CD8-positive, alpha-beta memory T cell (primary cell): Measurements from ENCODE around the gene FGD5. TPM values are rescaled to one million over a fixed set of nuclear protein-coding genes. Genes with fewer than 3 reads are reported as not detected.

Experiments used
- CTCF ChIA-PET: fragments of 350-600 bp; sonication (Branson Sonifier 250); formaldehyde crosslinking; loops from one replicate; lab custom pipeline; 2021; ENCODE audit warnings: antibody characterized with exemption; lab: Charles Lee
- POLR2A ChIA-PET: fragments of 350-600 bp; sonication (Branson Sonifier 250); formaldehyde crosslinking; loops from one replicate; lab custom pipeline; 2021; ENCODE audit warnings: antibody characterized with exemption; lab: Charles Lee
- DNase-seq, 5 donors: peaks; one replicate each; pipeline versions ENCODE4 v3.0.0 to v3.0.0-alpha.2; 2020 to 2022; ENCODE audit warnings: mixed read lengths in 1 of 5
- H3K27ac ChIP-seq: one replicate; pipeline ENCODE4 v1.7.0; 2013; ENCODE audit warnings: low read depth, mild to moderate bottlenecking, low read length, moderate library complexity
- H3K27me3 ChIP-seq: 2 replicates; pipeline ENCODE4 v1.7.0; 2013; ENCODE audit warnings: low read length, mild to moderate bottlenecking; ENCODE audit not compliant: insufficient read depth, poor library complexity, severe bottlenecking
- H3K36me3 ChIP-seq: 2 replicates; pipeline ENCODE4 v1.7.0; 2013; ENCODE audit warnings: mild to moderate bottlenecking, low read length, moderate library complexity; ENCODE audit not compliant: insufficient read depth
- H3K4me1 ChIP-seq: 2 replicates; pipeline ENCODE4 v1.7.0; 2013; ENCODE audit warnings: mild to moderate bottlenecking, low read length, moderate library complexity; ENCODE audit not compliant: insufficient read depth
- H3K4me3 ChIP-seq: 2 replicates; pipeline ENCODE4 v1.7.0; 2013; ENCODE audit warnings: mild to moderate bottlenecking, low read length
- H3K9me3 ChIP-seq: 2 replicates; pipeline ENCODE4 v1.7.0; 2013; ENCODE audit warnings: mild to moderate bottlenecking, low read length
- H3K27ac Mint-ChIP-seq, 8 donors: one replicate each; pipeline ENCODE4 v1.8.0; 2020 to 2021; ENCODE audit warnings: mixed read lengths in 8 of 8, mild to moderate bottlenecking in 6 of 8, inconsistent platforms in 3 of 8, moderate library complexity in 3 of 8
- H3K27me3 Mint-ChIP-seq, 2 donors: one replicate each; pipeline ENCODE4 v1.8.0; 2020 to 2021; ENCODE audit warnings: mixed read lengths in 2 of 2, mild to moderate bottlenecking in 1 of 2, moderate library complexity in 1 of 2
- H3K36me3 Mint-ChIP-seq, 3 donors: one replicate each; pipeline ENCODE4 v1.8.0; 2020 to 2021; ENCODE audit warnings: mixed read lengths in 3 of 3, inconsistent platforms in 1 of 3, mild to moderate bottlenecking in 1 of 3
- H3K4me1 Mint-ChIP-seq, 3 donors: one replicate each; pipeline ENCODE4 v1.8.0; 2020 to 2021; ENCODE audit warnings: mixed read lengths in 3 of 3, inconsistent platforms in 1 of 3, mild to moderate bottlenecking in 1 of 3
- H3K4me3 Mint-ChIP-seq, 7 donors: one replicate each; pipeline ENCODE4 v1.8.0; 2020 to 2021; ENCODE audit warnings: mixed read lengths in 7 of 7, mild to moderate bottlenecking in 6 of 7, moderate library complexity in 4 of 7, inconsistent platforms in 2 of 7
- H3K9me3 Mint-ChIP-seq, 5 donors: one replicate each; pipeline ENCODE4 v1.8.0; 2020 to 2022; ENCODE audit warnings: mixed read lengths in 5 of 5, mild to moderate bottlenecking in 3 of 5, moderate library complexity in 2 of 5, inconsistent platforms in 1 of 5
- polyA plus RNA-seq: library from polyadenylated mRNA; unstranded; fragments of 300-500 nt; fragmentation: Illumina TruSeq; gene quantifications from one replicate; pipeline ENCODE4 v1.2.3, GENCODE V29; 2021
- total RNA-seq, 2 experiments: library from RNA; stranded (reverse); gene quantifications; one replicate each; pipeline ENCODE4 v1.2.3, GENCODE V29; 2021

Gene FGD5
- total and polyA plus RNA-seq, 3 experiments from 2014 or later, result not detected

- peak overlapping the region; percentile 94 for H3K27ac ChIP-seq
- peak overlapping the region; percentile 48 to 96 (median 91) for H3K27ac Mint-ChIP-seq
- no peaks in the 10 kb centered on the region for H3K27me3 Mint-ChIP-seq
- peaks cover 47 to 79% (median 55%) of the 10 kb centered on the region in 3 donors for H3K4me1 Mint-ChIP-seq
- peaks cover 4 to 55% (median 6%) of the 10 kb centered on the region in 3 donors for H3K36me3 Mint-ChIP-seq
- POLR2A ChIA-PET, result interaction anchor here (1.2 to 1.5 kb wide), 4 partner anchors 119 to 295 kb away, joined by 3 to 10 read pairs (median 6); partner anchors contain the start of genes CAPN7, CCDC174, MRPS25 and RBSN
- peaks cover 33% of the 10 kb centered on the region for H3K4me1 ChIP-seq
- H3K27me3 ChIP-seq, result no peaks in the 10 kb centered on the region
- DNase-seq, result no peak
- no peaks in the 10 kb centered on the region for H3K9me3 Mint-ChIP-seq
- peak overlapping the region; percentile 89 for H3K4me3 ChIP-seq
- H3K4me3 Mint-ChIP-seq, result peak overlapping the region; percentile 86 to 98 (median 92)
- CTCF ChIA-PET, result interaction anchor here (0.7 to 2.5 kb wide), 4 partner anchors 19 to 118 kb away, joined by 3 to 10 read pairs (median 4); no protein-coding TSS in a partner anchor
- peaks cover 12% of the 10 kb centered on the region for H3K36me3 ChIP-seq
- no peaks in the 10 kb centered on the region for H3K9me3 ChIP-seq
Measured at GRCh38 chr3:14946236-14946635, 127.5 kb downstream of the FGD5 start.

- ChIA-PET CTCF (interaction anchor here (0.7 to 2.5 kb wide), 4 partner anchors 19 to 117 kb away, joined by 3 to 10 read pairs (median 4); no protein-coding TSS in a partner anchor), POLR2A (interaction anchor here (1.2 to 1.5 kb wide), 4 partner anchors 118 to 296 kb away, joined by 3 to 10 read pairs (median 6); partner anchors contain the start of genes CAPN7, CCDC174, MRPS25 and RBSN)
- Histone ChIP-seq H3K27ac (peak overlapping the region; percentile 94), H3K27me3 (no peaks in the 10 kb centered on the region), H3K9me3 (no peaks in the 10 kb centered on the region), H3K4me3 (peak overlapping the region; percentile 89), H3K36me3 (peaks cover 12% of the 10 kb centered on the region), H3K4me1 (peaks cover 33% of the 10 kb centered on the region)
- Mint-ChIP-seq H3K4me3 (peak overlapping the region; percentile 86 to 98 (median 92)), H3K4me1 (peaks cover 47 to 79% (median 54%) of the 10 kb centered on the region in 3 donors), H3K27ac (peak overlapping the region; percentile 91 to 99 (median 94)), H3K9me3 (no peaks in the 10 kb centered on the region), H3K27me3 (no peaks in the 10 kb centered on the region), H3K36me3 (peaks cover 4 to 55% (median 6%) of the 10 kb centered on the region in 3 donors)
- DNase-seq, result no peak
Measured at GRCh38 chr3:14946739-14947099, 128.0 kb downstream of the FGD5 start.

- POLR2A ChIA-PET, result interaction anchor here (0.5 to 1.5 kb wide), 6 partner anchors 10 to 296 kb away, joined by 3 to 10 read pairs (median 4); partner anchors contain the start of genes CAPN7, CCDC174, MRPS25 and RBSN
- peaks cover 33% of the 10 kb centered on the region for H3K4me1 ChIP-seq
- peak within 1 kb of the TSS; percentile 94 for H3K4me3 ChIP-seq
- peaks cover 47 to 81% (median 55%) of the 10 kb centered on the region in 3 donors for H3K4me1 Mint-ChIP-seq
- H3K9me3 Mint-ChIP-seq, result no peaks in the 10 kb centered on the region
- H3K4me3 Mint-ChIP-seq, result peak within 1 kb of the TSS; percentile 98 to 100 (median 100)
- H3K9me3 ChIP-seq, result no peaks in the 10 kb centered on the region
- CTCF ChIA-PET, result interaction anchor here (0.9 to 2.5 kb wide), 3 partner anchors 20 to 26 kb away, joined by 3 to 10 read pairs (median 4); no protein-coding TSS in a partner anchor
- H3K27ac ChIP-seq, result peak within 1 kb of the TSS; percentile 94
- H3K27ac Mint-ChIP-seq, result peak within 1 kb of the TSS; percentile 93 to 100 (median 100)
- peak; percentile 85 to 93 (median 86) for DNase-seq
- peaks cover 4 to 52% (median 6%) of the 10 kb centered on the region in 3 donors for H3K36me3 Mint-ChIP-seq
- H3K27me3 Mint-ChIP-seq, result no peaks in the 10 kb centered on the region
- peaks cover 12% of the 10 kb centered on the region for H3K36me3 ChIP-seq
- no peaks in the 10 kb centered on the region for H3K27me3 ChIP-seq
Measured at GRCh38 chr3:14947100-14947885, 128.5 kb downstream of the FGD5 start, which contains the start of gene NR2C2. NR2C2 (plus strand) TSS chr3:14947583; CDS start chr3:15003915, 56,332 bp downstream.

GRCh38 chr3:14947886-14948608 is 129.3 kb downstream of the FGD5 start:
- ChIA-PET CTCF (no interaction called here), POLR2A (interaction anchor here (0.5 to 1.5 kb wide), 10 partner anchors 9 to 769 kb away, joined by 3 to 17 read pairs (median 5); partner anchors contain the start of genes CAPN7, CCDC174, LSM3 and MRPS25)
- no peaks in the 10 kb centered on the region for H3K27me3 Mint-ChIP-seq
- Histone ChIP-seq H3K36me3 (peaks cover 12% of the 10 kb centered on the region), H3K4me1 (peaks cover 33% of the 10 kb centered on the region), H3K9me3 (no peaks in the 10 kb centered on the region), H3K27me3 (no peaks in the 10 kb centered on the region), H3K4me3 (peak overlapping the region; percentile 94), H3K27ac (peak overlapping the region; percentile 94)
- H3K36me3 Mint-ChIP-seq, result peaks cover 4 to 52% (median 6%) of the 10 kb centered on the region in 3 donors
- peak overlapping the region; percentile 93 to 100 (median 100) for H3K27ac Mint-ChIP-seq
- H3K9me3 Mint-ChIP-seq, result no peaks in the 10 kb centered on the region
- H3K4me3 Mint-ChIP-seq, result peak overlapping the region; percentile 98 to 100 (median 100)
- peaks cover 51 to 84% (median 59%) of the 10 kb centered on the region in 3 donors for H3K4me1 Mint-ChIP-seq
- peak; percentile 94 to 97 (median 96) for DNase-seq

GRCh38 chr3:14948609-14949038 is 129.9 kb downstream of the FGD5 start:
- Histone ChIP-seq H3K4me3 (peak overlapping the region; percentile 85), H3K27me3 (no peaks in the 10 kb centered on the region), H3K36me3 (peaks cover 12% of the 10 kb centered on the region), H3K27ac (peak overlapping the region; percentile 79), H3K9me3 (no peaks in the 10 kb centered on the region), H3K4me1 (peaks cover 33% of the 10 kb centered on the region)
- peak overlapping the region; percentile 98 to 100 (median 100) for H3K4me3 Mint-ChIP-seq
- no peaks in the 10 kb centered on the region for H3K27me3 Mint-ChIP-seq
- ChIA-PET CTCF (no interaction called here), POLR2A (interaction anchor here (0.5 to 1.5 kb wide), 5 partner anchors 11 to 770 kb away, joined by 3 to 17 read pairs (median 5); partner anchors contain the start of genes CAPN7, CCDC174, LSM3 and RBSN)
- H3K27ac Mint-ChIP-seq, result peak overlapping the region; percentile 93 to 100 (median 100)
- DNase-seq, result no peak
- H3K9me3 Mint-ChIP-seq, result no peaks in the 10 kb centered on the region
- peaks cover 4 to 47% (median 6%) of the 10 kb centered on the region in 3 donors for H3K36me3 Mint-ChIP-seq
- peaks cover 48 to 83% (median 60%) of the 10 kb centered on the region in 3 donors for H3K4me1 Mint-ChIP-seq

GRCh38 chr3:14949126-14949525 is 130.4 kb downstream of the FGD5 start:
- peaks cover 12% of the 10 kb centered on the region for H3K36me3 ChIP-seq
- Mint-ChIP-seq H3K9me3 (no peaks in the 10 kb centered on the region), H3K27me3 (no peaks in the 10 kb centered on the region), H3K36me3 (peaks cover 4 to 43% (median 6%) of the 10 kb centered on the region in 3 donors), H3K4me1 (peaks cover 46 to 81% (median 57%) of the 10 kb centered on the region in 3 donors), H3K4me3 (peak overlapping the region; percentile 98 to 100 (median 100)), H3K27ac (peak overlapping the region; percentile 3 to 100 (median 98))
- peak overlapping the region; percentile 79 for H3K27ac ChIP-seq
- H3K27me3 ChIP-seq, result no peaks in the 10 kb centered on the region
- ChIA-PET CTCF (no interaction called here), POLR2A (interaction anchor here (1.3 to 1.5 kb wide), 3 partner anchors 257 to 770 kb away, joined by 5 to 17 read pairs (median 6); partner anchors contain the start of genes CAPN7, CCDC174, LSM3 and XPC)
- no peaks in the 10 kb centered on the region for H3K9me3 ChIP-seq
- DNase-seq, result no peak
- H3K4me1 ChIP-seq, result peaks cover 33% of the 10 kb centered on the region
- H3K4me3 ChIP-seq, result peak overlapping the region; percentile 85

- ChIA-PET CTCF (no interaction called here), POLR2A (interaction anchor here (1.0 kb wide), 1 partner anchor 255 kb away, joined by 3 read pairs; the partner anchor contains the start of gene CAPN7)
- H3K27ac Mint-ChIP-seq, result peak overlapping the region in 2 of 8 donors; percentile 33 to 52
- no peaks in the 10 kb centered on the region for H3K9me3 Mint-ChIP-seq
- H3K4me3 Mint-ChIP-seq, result peak overlapping the region in 1 of 7 donors; percentile 74
- peaks cover 4 to 33% (median 6%) of the 10 kb centered on the region in 3 donors for H3K36me3 Mint-ChIP-seq
- Histone ChIP-seq H3K27ac (no peak overlapping the region), H3K4me1 (peaks cover 33% of the 10 kb centered on the region), H3K4me3 (no peak overlapping the region), H3K9me3 (no peaks in the 10 kb centered on the region), H3K27me3 (no peaks in the 10 kb centered on the region), H3K36me3 (peaks cover 5% of the 10 kb centered on the region)
- H3K27me3 Mint-ChIP-seq, result no peaks in the 10 kb centered on the region
- no peak for DNase-seq
- H3K4me1 Mint-ChIP-seq, result peaks cover 49 to 80% (median 63%) of the 10 kb centered on the region in 3 donors
Measured at GRCh38 chr3:14950274-14950673, 131.5 kb downstream of the FGD5 start.
